ENCODE measurements around the gene DENND4B.
A peak's percentile ranks its signal among the peaks of the same experiment; 100 is the strongest.

The DENND4B gene

GRCh38 chr1:153945131-153945794 lies 1.3 kb downstream of the DENND4B start:
- DNase-seq (ENCODE audit: low spot score), result no peak

- DNase-seq (ENCODE audit: low spot score), result no peak
Measured at GRCh38 chr1:153944827-153945117, 1.7 kb downstream of the DENND4B start.

GRCh38 chr1:153944005-153944826 lies 2.3 kb downstream of the DENND4B start:
- DNase-seq (ENCODE audit: low spot score), result no peak

GRCh38 chr1:153942766-153943549 lies 3.6 kb downstream of the DENND4B start:
- no peak for DNase-seq (ENCODE audit: low spot score)

GRCh38 chr1:153941826-153942725 lies 4.4 kb downstream of the DENND4B start:
- DNase-seq (ENCODE audit: low spot score), result no peak

GRCh38 chr1:153940756-153941155 lies 5.8 kb downstream of the DENND4B start:
- DNase-seq (ENCODE audit: low spot score), result no peak

GRCh38 chr1:153939476-153939875 lies 7.0 kb downstream of the DENND4B start:
- DNase-seq (ENCODE audit: low spot score), result no peak

GRCh38 chr1:153938996-153939395 lies 7.5 kb downstream of the DENND4B start:
- no peak for DNase-seq (ENCODE audit: low spot score)

GRCh38 chr1:153937331-153937730 lies 9.2 kb downstream of the DENND4B start:
- no peak for DNase-seq (ENCODE audit: low spot score)

GRCh38 chr1:153936011-153936802 lies 10.3 kb downstream of the DENND4B start:
- no peak for DNase-seq (ENCODE audit: low spot score)

- DNase-seq (ENCODE audit: low spot score), result no peak
Measured at GRCh38 chr1:153934746-153935145, 11.8 kb downstream of the DENND4B start.

GRCh38 chr1:153933955-153934354 lies 12.6 kb downstream of the DENND4B start:
- no peak for DNase-seq (ENCODE audit: low spot score)

GRCh38 chr1:153933430-153933829 lies 13.1 kb downstream of the DENND4B start:
- DNase-seq (ENCODE audit: low spot score), result no peak

- no peak for DNase-seq (ENCODE audit: low spot score)
Measured at GRCh38 chr1:153932156-153933131, 14.1 kb downstream of the DENND4B start.

GRCh38 chr1:153929981-153930948 lies 16.3 kb downstream of the DENND4B start:
- DNase-seq (ENCODE audit: low spot score), result no peak

- no peak for DNase-seq (ENCODE audit: low spot score)
Measured at GRCh38 chr1:153929426-153929825, 17.1 kb downstream of the DENND4B start.

- peak; percentile 88 for DNase-seq (ENCODE audit: low spot score)
Measured at GRCh38 chr1:153928791-153929341, 17.7 kb downstream of the DENND4B start.

GRCh38 chr1:153928245-153928644 lies 18.3 kb downstream of the DENND4B start:
- DNase-seq (ENCODE audit: low spot score), result no peak

All from COLO829 (cell line).